Smooth muscle cell (in vitro differentiated cells): Measurements from ENCODE around the gene RNF133. TPM values are rescaled to one million over a fixed set of nuclear protein-coding genes. Genes with fewer than 3 reads are reported as not detected.

ENCODE experiments used
- DNase-seq: peaks from one replicate; lab custom pipeline; 2025; ENCODE audit not compliant: unreplicated experiment; lab: John Stamatoyannopoulos, UW
- H2AFZ ChIP-seq: fragments of 200-600 bp; sonication (generic); 2 replicates; pipeline ENCODE4 v1.6.0; 2016; ENCODE audit warnings: antibody characterized with exemption, low read depth, mild to moderate bottlenecking
- H3F3A ChIP-seq: fragments of 200-600 bp; sonication (generic); 2 replicates; pipeline ENCODE4 v1.6.0; 2017; ENCODE audit warnings: antibody characterized with exemption, low read depth
- H3K27ac ChIP-seq: fragments of 200-600 bp; sonication (generic); 2 replicates; pipeline ENCODE4 v1.5.1; 2016; ENCODE audit warnings: low read depth, mild to moderate bottlenecking
- H3K27me3 ChIP-seq: fragments of 200-600 bp; sonication (generic); 2 replicates; pipeline ENCODE4 v1.6.1; 2016; ENCODE audit warnings: low read depth, mild to moderate bottlenecking
- H3K36me3 ChIP-seq: fragments of 200-600 bp; sonication (generic); 2 replicates; pipeline ENCODE4 v1.5.1; 2016; ENCODE audit warnings: low read depth
- H3K4me1 ChIP-seq: fragments of 200-600 bp; sonication (generic); 2 replicates; pipeline ENCODE4 v1.5.1; 2016; ENCODE audit warnings: low read depth
- H3K4me2 ChIP-seq: fragments of 200-600 bp; sonication (generic); 2 replicates; pipeline ENCODE4 v1.6.0; 2016; ENCODE audit warnings: mild to moderate bottlenecking
- H3K4me3 ChIP-seq: fragments of 200-600 bp; sonication (generic); 2 replicates; pipeline ENCODE4 v1.5.1; 2016; ENCODE audit warnings: mild to moderate bottlenecking
- H3K79me2 ChIP-seq: fragments of 200-600 bp; sonication (generic); 2 replicates; pipeline ENCODE4 v1.6.0; 2016; ENCODE audit warnings: low read depth, mild to moderate bottlenecking
- H3K9ac ChIP-seq: fragments of 200-600 bp; sonication (generic); 2 replicates; pipeline ENCODE4 v1.6.0; 2016; ENCODE audit warnings: low read depth
- H3K9me3 ChIP-seq: fragments of 200-600 bp; sonication (generic); replicated peaks from 2 replicates; pipeline ENCODE4 v1.5.1; 2016; ENCODE audit warnings: low read depth
- H4K20me1 ChIP-seq: fragments of 200-600 bp; sonication (generic); 2 replicates; pipeline ENCODE4 v1.6.0; 2016; ENCODE audit warnings: low read depth
- WGBS: methylation state at CpG from one replicate; pipeline ENCODE4 v1.1.7; 2016; ENCODE audit warnings: low lambda C conversion rate; 5-methylcytosine and 5-hydroxymethylcytosine counted together
- polyA plus RNA-seq: library from polyadenylated mRNA; unstranded; fragments of >200 nt; fragmentation: Nextera tagmentation; extraction: Ambion mirVana; gene quantifications from 2 replicates; pipeline ENCODE4 v1.2.1, GENCODE V29; 2016
- total RNA-seq: library from RNA; depleted of rRNA; stranded (reverse); fragments of >200 nt; gene quantifications from 2 replicates; pipeline ENCODE4 v1.2.3, GENCODE V29; 2014
- TF ChIP-seq, protein P1 (sequence below): fragments of 200-600 bp; sonication (generic); IDR thresholded peaks from 2 replicates; pipeline ENCODE4 v1.5.1; 2017; ENCODE audit warnings: borderline replicate concordance, mild to moderate bottlenecking, antibody characterized with exemption; ENCODE audit not compliant: insufficient read depth, poor library complexity, severe bottlenecking

RNF133 gene
- total and polyA plus RNA-seq, 2 experiments from 2014 or later: 0.36 TPM; not detected in 1

GRCh38 chr7:122677149-122677548 lies 21.8 kb downstream of the RNF133 start:
- H3K4me1 ChIP-seq: no peaks in the 10 kb centered on the region
- no peak overlapping the region for H3K27ac ChIP-seq
- H3K27me3 ChIP-seq: no peaks in the 10 kb centered on the region
- no peaks in the 10 kb centered on the region for H3K9me3 ChIP-seq
- WGBS: 59% methylated on average over 1 of the region's 1 CpG
- no peak overlapping the region for H3K4me2 ChIP-seq
- TF ChIP-seq, protein P1, sequence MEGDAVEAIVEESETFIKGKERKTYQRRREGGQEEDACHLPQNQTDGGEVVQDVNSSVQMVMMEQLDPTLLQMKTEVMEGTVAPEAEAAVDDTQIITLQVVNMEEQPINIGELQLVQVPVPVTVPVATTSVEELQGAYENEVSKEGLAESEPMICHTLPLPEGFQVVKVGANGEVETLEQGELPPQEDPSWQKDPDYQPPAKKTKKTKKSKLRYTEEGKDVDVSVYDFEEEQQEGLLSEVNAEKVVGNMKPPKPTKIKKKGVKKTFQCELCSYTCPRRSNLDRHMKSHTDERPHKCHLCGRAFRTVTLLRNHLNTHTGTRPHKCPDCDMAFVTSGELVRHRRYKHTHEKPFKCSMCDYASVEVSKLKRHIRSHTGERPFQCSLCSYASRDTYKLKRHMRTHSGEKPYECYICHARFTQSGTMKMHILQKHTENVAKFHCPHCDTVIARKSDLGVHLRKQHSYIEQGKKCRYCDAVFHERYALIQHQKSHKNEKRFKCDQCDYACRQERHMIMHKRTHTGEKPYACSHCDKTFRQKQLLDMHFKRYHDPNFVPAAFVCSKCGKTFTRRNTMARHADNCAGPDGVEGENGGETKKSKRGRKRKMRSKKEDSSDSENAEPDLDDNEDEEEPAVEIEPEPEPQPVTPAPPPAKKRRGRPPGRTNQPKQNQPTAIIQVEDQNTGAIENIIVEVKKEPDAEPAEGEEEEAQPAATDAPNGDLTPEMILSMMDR: no peak
- DNase-seq: no peak
- no peak overlapping the region for H2AFZ ChIP-seq
- no peaks in the 10 kb centered on the region for H4K20me1 ChIP-seq
- no peaks in the 10 kb centered on the region for H3K36me3 ChIP-seq
- H3K4me3 ChIP-seq: no peak overlapping the region
- H3F3A ChIP-seq: no peaks in the 10 kb centered on the region
- no peaks in the 10 kb centered on the region for H3K79me2 ChIP-seq
- no peak overlapping the region for H3K9ac ChIP-seq

GRCh38 chr7:122676466-122676865 lies 22.5 kb downstream of the RNF133 start:
- Histone ChIP-seq H3K4me2 (no peak overlapping the region), H3K4me3 (no peak overlapping the region), H3F3A (no peaks in the 10 kb centered on the region), H3K36me3 (no peaks in the 10 kb centered on the region), H3K4me1 (no peaks in the 10 kb centered on the region), H3K79me2 (no peaks in the 10 kb centered on the region), H3K27ac (no peak overlapping the region), H3K9ac (no peak overlapping the region), H3K9me3 (no peaks in the 10 kb centered on the region), H4K20me1 (no peaks in the 10 kb centered on the region), H3K27me3 (no peaks in the 10 kb centered on the region), H2AFZ (no peak overlapping the region)
- no peak for DNase-seq
- 94% methylated on average over 2 of the region's 2 CpGs for WGBS
- TF ChIP-seq, protein P1: no peak

GRCh38 chr7:122675621-122676020 lies 23.3 kb downstream of the RNF133 start:
- Histone ChIP-seq H3K4me1 (no peaks in the 10 kb centered on the region), H3K4me2 (no peak overlapping the region), H3K9ac (no peak overlapping the region), H2AFZ (no peak overlapping the region), H3F3A (no peaks in the 10 kb centered on the region), H3K4me3 (no peak overlapping the region), H3K27ac (no peak overlapping the region), H3K36me3 (no peaks in the 10 kb centered on the region), H3K79me2 (no peaks in the 10 kb centered on the region), H4K20me1 (no peaks in the 10 kb centered on the region), H3K27me3 (no peaks in the 10 kb centered on the region), H3K9me3 (no peaks in the 10 kb centered on the region)
- TF ChIP-seq, protein P1: no peak
- DNase-seq: no peak
- WGBS: 95% methylated on average over 7 of the region's 7 CpGs

DNA sequence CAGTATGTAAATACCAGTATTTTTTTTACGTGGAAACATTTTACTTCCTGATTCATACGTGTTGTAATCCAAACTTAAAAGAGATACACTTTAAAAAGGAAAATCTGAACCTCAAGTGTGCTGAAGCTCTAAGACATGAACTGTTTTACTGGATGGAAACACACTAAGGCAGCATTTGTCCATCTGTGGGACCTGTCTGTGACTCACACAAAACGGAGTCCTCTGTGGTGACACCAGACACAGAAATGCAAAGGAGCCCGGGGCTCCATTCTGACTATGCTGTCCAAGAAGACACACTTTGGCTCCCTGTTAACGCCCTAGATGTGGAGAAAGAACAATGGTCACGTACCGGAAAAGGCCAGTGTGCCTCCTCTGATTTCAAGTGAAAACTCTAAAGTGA lies 23.9 kb downstream of the RNF133 start:
- H3K27ac ChIP-seq: peak overlapping the region; percentile 39
- H3K36me3 ChIP-seq: no peaks in the 10 kb centered on the region
- TF ChIP-seq, protein P1: no peak
- no peak overlapping the region for H2AFZ ChIP-seq
- H3K9me3 ChIP-seq: no peaks in the 10 kb centered on the region
- no peaks in the 10 kb centered on the region for H3K79me2 ChIP-seq
- H3K27me3 ChIP-seq: no peaks in the 10 kb centered on the region
- peak overlapping the region; percentile 39 for H3K4me2 ChIP-seq
- H3F3A ChIP-seq: no peaks in the 10 kb centered on the region
- no peak overlapping the region for H3K4me3 ChIP-seq
- WGBS: 56% methylated on average over 7 of the region's 7 CpGs
- H4K20me1 ChIP-seq: no peaks in the 10 kb centered on the region
- H3K9ac ChIP-seq: no peak overlapping the region
- no peaks in the 10 kb centered on the region for H3K4me1 ChIP-seq
- no peak for DNase-seq
